Activated T-cell treated with anti-CD3 and anti-CD28 coated beads for 1 hour (primary cell): ENCODE results near the gene PIGP.
"Not testable (repeated sequence)": the region's sequence is repeated elsewhere in the genome, so short reads cannot be mapped to it uniquely, and the experiment has no call there.

Experiments
- DNase-seq: peaks from one replicate; pipeline ENCODE4 v3.0.0-alpha.2; 2020; ENCODE audit warnings: low read depth

The PIGP gene

DNA sequence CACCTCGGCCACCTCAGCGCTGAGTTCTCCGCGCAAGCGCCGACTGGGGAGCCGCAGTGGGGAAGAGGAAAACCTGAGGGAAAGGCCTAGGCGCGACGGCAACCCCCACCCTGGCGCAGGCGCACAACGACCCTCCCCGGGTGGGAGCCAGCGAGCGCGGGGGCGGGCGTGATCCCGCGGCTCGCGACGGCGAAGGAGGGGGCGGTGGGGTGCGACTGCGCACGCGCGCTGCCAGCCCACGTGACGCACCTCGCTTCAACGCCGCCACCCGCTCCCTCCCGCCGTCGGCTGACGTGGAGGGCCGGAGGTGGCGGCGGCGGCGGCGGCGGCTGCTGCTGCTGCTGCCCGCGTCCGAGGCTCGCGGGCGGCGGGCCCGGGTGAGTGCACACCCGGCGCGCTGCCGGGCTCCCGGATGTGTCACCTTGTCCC lies at the start of gene PIGP, which contains the start of gene TTC3:
PIGP (minus strand) TSS at position 84 of the 429 bp plus-strand sequence. CDS start 556 bp downstream, outside the sequence.
TTC3 (plus strand) TSS at position 267 of the 429 bp plus-strand sequence. CDS start 14,004 bp downstream, outside the sequence.
- DNase-seq: peak; percentile 95

DNA sequence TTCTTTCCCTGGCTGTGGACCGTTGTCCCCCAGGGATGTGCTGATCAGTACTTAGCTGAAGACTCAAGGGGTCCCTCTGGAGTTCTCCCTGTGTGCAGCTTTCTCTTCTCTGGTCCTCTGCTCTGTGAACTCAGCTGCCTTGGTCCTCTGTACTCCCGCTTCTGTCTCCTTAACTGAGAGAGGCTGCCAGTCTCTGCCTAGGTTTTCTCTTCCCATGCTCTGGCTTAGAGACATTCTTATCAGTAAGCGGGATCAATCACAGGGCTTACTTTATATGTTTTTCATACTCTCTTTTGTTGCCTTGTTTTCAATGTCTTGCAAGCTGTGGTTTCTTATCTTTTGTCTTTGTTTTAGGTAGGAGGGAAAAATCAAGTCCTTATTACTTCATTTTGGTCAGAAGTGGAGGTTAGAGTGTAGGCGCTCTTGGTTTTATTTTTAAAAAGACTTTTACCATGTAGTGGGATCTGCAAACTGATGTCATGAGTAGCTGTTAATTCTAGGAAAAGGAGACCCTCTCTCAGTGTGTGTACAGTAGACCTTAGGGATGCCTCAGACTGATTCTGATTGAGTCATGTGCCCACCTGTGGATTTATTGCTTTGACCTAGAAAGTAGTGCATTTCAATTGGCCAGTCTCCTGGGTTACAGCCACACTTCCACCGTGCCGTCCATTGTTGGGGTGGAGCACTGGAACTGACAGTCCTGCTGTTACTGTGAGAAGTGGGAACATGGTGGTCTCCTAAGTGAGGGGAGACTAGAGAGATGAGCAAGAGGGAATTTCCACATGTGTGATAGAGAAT lies 46.7 kb upstream of the PIGP start:
- DNase-seq: no peak

DNA sequence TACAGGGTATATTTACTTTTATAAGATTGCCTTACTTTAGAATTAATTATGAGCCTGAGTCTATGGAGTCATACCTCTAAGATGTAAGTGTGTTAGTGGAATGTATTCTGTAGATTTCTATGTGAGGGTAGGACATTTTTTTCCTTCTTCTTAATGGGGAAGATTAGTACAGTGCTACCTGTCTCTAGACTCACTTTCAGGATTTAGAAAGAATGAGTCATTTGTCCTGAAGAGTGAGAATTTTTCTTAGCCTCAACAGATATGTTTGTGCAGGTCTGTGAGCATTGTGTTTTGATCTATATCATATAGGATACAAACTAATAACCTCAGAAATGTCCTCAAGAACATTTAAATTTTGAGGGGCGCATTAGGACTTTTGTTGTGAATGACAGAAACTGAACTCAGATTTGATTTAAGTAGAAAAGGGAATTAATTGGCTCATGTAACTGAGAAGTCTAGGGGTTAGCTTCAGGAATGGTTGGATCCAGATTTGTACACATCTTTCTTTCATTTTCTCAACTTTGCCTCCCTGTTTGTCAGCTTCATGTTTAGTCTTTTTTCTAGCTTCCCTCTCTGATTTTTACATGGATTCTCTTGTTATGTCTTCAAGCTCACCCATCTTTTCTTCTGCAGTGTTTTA lies 45.4 kb upstream of the PIGP start:
- DNase-seq: no peak

DNA sequence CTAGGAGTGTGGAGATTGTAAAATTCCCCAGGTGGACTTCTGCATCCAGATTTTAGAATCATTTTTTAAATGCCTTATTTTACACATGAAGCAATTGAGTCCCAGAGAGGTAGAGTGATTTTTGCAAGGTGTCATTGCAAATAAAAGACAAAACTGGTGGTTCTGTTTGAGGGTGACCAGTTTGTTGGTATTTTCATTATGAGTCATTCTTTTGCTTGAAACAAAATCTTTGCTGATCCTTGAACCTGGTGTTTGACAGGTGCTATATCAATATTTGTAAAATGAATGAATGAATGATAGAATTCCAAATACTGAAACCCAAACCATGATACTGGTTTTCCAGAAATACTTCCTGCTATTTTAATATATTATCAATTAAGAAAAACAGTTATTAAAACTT lies 44.3 kb upstream of the PIGP start:
- no peak for DNase-seq

DNA sequence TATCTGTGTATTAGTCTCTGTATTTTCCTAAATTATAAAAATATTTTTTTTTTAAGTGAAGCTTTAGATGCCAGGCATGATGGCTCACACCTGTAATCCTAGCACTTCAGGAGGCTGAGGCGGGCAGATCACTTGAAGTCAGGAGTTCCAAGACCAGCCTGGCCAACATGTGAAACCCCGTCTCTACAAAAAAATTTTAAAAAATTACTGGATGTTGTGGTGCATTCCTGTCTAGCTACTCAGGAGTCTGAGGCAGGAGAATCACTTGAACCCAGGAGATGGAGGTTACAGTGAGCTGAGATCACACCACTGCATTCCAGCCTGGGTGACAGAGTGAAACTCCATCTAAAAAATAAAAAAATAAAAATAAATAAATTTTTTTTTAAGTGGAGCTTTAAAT lies 43.6 kb upstream of the PIGP start:
- DNase-seq: not testable (repeated sequence)

DNA sequence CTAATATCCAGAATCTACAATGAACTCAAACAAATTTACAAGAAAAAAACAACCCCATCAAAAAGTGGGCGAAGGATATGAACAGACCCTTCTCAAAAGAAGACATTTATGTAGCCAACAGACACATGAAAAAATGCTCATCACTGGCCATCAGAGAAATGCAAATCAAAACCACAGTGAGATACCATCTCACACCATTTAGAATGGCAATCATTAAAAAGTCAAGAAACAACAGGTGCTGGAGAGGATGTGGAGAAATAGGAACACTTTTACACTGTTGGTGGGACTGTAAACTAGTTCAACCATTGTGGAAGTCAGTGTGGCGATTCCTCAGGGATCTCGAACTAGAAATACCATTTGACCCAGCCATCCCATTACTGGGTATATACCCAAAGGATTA lies 41.4 kb upstream of the PIGP start:
- not testable (repeated sequence) for DNase-seq

DNA sequence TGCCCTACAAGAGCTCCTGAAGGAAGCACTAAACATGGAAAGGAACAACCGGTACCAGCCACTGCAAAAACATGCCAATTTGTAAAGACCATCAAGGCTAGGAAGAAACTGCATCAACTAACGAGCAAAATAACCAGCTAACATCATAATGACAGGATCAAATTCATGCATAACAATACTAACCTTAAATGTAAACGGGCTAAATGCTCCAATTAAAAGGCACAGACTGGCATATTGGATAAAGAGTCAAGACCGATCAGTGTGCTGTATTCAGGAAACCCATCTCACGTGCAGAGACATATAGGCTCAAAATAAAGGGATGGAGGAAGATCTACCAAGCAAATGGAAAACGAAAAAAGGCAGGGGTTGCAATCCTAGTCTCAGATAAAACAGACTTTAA lies 38.2 kb upstream of the PIGP start:
- not testable (repeated sequence) for DNase-seq

DNA sequence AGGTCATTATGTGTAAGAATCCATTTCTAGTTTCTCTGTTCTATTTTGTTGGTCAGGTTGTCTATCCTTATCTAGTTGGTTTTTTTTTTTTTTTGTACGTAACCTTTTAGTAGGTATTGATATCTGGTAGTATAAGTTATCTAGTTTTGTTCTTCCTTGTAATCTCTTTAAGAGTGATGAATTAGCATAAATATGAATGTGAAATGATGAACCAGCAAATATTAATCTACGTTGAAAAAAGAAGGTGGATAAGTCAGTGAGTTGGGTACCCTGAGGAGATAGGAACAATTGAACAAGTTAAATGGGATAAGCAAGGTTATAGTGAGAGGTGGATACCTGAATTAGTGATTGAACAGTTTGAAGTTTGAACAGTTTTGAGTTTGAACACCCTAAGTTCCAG lies 34.1 kb upstream of the PIGP start:
- no peak for DNase-seq

DNA sequence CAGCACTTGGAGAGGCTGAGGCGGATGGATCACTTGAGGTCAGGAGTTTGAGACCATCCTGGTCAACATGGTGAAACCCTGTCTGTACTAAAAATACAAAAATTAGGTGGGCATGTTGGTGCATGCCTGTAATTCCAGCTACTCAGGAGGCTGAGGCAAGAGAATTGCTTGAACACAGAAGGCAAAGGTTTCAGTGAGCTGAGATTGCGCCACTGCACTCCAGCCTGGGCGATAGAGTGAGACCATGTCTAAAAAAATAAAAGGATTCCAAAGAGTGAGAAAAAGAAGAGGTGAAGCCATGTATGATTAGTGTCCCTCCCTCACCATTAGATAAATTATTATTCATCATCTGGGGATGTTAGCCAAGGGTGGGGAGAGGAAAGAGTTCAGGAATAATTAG lies 29.9 kb upstream of the PIGP start:
- DNase-seq: not testable (repeated sequence)

DNA sequence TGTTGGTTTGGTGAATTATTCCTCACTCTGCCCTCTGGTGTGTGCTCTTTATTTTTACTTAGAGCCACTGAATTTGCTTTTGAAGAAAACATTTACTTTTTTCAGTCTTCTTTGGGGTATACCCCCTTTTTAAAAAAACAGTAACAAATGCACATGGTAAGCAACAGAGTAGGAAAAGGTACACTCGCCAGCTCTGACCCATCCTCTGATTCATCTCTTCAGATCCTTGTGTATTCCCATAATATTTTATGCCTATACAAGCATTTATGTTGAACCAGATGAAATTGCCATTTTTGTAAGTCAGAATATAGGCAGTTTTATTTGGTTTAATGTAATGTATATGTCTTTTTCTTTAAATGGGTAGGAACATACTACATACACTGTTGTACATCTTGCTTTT lies 28.5 kb upstream of the PIGP start:
- no peak for DNase-seq

DNA sequence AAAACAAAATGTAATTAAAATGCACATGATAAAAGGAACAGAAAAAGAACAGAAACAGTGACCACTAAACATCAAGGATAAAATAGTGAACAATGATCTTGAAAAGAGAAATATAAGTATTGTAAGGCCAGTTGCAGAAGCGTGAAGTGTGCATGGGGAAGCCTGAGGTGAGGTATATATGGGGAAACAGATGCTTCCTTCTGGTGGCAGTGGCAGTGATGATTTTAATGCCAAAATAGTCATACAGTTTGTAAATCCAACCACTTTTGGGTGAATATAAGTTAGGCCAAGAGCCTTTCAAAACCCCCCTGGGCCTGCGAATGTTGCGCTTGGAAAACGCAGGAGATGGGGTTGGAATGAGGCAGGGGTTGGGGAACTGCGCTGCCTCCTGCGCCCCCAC lies 27.4 kb upstream of the PIGP start:
- no peak for DNase-seq

DNA sequence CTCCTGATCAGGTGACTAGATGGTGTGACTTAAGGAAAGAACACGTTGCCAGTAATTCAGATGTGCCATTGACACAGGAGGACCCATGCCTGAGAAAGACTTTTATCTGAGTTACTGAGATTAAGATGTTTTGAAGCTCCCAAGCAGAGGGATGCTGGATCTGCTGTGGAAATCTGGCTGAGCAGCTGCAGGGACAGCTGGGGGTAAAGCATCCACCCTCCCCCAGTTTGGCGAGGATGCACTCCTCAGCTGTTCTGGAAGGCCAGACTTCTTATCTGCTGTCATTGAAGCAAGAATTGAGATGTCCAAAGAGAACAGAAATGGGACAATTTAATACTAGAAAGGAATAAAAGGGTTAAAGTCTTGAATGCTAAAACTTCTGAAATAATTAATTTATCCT lies 25.9 kb upstream of the PIGP start:
- no peak for DNase-seq

DNA sequence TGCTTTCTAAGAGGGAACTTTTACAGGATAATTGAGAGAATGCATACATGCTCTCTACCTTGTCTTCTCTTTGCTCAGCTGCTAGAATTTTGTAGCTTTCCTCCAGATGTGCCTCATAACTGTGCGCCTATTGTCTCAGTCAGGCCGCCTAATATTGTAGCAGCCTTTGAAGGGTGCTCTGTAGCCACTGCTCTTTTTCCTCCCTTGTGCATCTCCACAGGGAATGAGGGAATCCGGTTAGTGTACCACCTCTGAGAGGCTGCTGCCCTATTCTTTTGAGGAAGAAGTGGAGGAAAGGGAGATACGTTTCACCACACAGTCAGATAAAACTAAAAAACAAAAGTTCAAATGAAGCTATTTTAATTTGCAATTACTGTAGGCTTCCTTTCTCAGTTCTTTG lies 22.9 kb upstream of the PIGP start:
- DNase-seq: no peak

DNA sequence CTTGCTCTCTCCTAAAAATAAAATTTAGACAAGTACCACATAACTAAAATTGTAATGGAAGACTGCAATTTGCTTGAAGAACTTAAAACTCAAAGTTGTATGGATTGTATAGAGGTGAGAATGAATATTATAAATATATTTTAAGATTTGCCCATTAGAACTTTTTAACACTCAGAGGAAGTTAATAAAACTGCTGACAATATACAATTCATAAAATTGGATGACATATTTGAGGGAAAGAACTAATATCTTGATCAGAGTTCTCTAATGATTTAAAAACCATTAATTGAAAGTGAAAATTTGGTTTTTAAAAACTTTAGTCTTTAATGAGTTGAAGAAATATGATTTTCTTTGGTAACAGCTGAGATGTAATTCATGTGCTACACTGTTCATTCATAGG lies 21.1 kb upstream of the PIGP start:
- no peak for DNase-seq

DNA sequence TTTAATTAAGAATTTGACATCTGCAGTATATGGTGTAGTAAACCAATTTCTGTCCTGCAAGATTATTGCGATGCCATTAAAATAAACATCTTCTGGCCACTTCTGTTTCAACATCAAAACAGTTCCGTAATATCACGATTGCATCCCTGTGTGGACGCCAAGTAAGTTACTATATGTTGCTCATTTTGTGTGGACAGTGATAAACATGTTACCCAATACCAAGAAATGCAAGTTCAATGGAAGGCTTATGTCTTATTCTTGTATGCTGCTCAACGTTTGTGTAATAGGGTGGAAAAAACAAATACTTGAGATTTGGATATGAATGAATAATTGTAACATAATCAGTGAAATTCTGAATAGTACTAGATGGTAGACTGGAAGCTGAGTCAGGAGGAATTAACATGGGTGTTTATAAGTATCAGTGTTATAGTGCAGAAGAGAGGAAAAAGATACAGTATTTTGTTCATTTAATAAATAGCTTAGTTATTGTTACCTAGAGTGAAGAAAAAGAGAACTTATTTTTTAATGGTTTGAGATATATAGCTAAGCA lies 15.4 kb upstream of the PIGP start:
- DNase-seq: no peak

DNA sequence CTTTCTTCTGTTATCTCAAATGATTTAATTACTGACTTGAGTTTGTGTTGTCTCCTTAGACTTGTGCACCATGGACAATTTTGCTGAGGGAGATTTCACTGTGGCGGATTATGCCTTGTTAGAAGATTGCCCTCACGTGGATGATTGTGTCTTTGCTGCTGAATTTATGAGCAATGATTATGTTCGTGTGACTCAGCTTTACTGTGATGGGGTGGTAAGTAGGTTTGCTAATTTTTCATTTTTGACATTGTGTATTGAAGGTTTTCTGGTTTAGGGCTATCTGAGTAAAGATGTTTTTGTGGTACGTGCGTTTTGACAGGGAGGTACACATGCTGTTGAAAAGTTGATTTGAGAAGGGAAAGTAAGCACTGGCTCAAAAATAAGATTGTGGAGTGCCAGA lies 14.3 kb upstream of the PIGP start:
- DNase-seq: no peak

DNA sequence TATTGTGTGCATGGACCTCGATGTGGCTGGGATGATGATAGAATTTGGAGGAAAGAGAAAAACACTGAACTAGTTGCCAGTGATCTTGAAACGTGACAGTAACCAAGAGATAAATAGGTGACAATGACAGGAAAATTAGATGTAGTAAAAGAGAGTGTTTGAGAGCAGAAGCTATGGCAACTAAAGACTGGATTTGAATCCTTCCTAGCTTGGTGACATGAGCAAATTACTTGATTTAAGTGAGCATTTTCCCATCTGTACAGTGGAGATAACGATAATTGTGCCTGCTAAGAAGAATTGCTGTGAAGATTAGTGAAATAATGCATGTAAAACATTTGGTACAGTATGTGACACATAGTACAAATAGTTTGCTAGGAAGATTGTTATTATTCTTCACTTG lies 12.9 kb upstream of the PIGP start:
- no peak for DNase-seq

DNA sequence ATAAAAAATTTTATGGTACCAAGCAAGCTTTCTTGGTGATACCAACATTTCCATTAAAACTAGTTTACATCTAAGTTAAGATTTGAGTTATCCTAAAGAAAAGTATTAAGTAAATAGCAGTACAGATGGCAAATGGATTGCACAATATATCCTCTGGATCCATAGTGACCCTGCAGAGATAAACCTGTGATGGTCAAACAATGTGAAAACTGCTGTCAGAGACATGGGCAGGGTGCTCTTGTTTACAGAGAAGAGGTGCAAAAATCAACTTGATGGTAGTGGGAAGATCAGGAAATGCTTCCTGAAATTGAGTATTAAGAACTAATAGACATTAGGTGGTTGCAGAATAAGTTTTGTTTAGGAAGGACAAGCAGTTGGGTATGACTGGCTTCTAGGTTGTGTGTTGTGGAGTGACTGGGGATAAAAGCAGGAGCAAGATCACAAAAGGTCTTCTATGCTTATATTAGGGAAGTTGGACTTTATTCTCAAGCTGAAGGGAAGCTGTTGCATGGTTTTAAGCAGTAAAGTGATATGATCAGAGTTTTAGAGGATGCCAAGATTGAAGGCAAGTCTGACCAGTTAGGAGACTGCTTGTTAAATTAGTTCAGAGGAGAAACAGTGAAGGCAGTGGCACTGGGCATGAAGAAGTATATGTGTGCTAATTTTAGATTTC lies 10.1 kb upstream of the PIGP start:
- no peak for DNase-seq

DNA sequence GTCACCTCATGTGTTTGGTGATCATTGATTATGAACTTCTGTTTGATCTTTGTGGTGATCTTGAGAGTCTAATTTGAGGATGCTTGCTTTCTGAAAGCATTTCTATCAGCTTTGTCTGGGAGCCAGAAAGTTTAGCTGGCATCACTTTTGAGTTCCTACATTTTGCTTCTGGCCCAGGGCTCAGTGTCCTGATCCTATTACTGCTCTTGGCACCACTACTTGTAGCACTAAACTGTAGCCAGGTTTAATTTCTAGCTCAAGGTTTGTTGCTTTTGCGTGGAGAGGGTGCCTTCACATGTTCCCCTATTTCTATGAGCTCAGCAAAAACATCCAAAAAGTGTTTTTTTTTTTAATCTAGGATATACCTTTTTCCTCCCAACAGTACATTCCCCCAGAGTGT lies 9.5 kb upstream of the PIGP start:
- DNase-seq: no peak

DNA sequence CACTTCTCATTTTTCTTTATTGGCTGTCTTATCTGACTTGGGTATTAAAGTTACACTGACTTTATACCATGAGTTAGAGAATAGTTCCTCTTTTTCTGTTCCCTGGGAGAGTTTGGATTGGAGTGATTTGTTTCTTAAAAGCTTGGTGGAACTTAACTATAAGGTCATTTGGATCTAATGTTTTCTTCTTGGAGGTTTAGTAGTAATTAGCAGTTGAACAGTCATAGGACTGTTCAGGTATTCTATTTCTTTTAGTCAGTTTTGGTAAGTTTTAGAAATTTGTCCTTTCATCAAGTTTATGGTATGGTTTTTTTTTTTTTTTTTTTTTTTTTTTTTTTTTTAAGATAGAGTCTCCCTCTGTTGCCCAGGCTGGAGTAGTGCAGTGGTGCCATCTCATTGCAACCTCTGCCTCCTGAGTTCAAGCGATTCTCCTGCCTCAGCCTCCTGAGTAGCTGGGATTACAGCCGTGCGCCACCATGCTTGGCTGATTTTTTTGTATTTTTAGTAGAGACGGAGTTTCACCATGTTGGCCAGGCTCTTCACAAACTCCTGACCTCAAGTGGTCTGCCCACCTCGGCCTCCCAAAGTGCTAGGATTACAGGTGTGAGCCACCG lies 6.4 kb upstream of the PIGP start:
- DNase-seq: no peak

DNA sequence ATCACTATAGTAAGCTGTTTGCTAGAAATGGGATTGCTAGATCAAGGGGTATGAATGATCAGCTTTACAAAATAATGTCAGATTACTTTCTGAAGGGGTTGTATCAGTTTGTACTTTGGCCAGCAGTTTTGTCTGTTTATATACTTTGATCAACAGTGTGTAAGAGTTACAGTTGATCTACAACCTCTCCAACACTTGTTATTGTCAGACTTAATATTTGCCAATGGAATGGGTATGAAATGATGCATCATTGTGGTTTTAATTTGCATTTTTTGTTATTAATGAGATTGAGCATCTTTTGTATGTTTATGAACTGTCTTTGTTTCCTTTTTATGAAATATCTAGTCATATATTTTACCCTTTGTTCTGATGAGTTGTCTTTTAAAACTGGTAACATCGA lies 4.5 kb upstream of the PIGP start:
- DNase-seq: no peak

DNA sequence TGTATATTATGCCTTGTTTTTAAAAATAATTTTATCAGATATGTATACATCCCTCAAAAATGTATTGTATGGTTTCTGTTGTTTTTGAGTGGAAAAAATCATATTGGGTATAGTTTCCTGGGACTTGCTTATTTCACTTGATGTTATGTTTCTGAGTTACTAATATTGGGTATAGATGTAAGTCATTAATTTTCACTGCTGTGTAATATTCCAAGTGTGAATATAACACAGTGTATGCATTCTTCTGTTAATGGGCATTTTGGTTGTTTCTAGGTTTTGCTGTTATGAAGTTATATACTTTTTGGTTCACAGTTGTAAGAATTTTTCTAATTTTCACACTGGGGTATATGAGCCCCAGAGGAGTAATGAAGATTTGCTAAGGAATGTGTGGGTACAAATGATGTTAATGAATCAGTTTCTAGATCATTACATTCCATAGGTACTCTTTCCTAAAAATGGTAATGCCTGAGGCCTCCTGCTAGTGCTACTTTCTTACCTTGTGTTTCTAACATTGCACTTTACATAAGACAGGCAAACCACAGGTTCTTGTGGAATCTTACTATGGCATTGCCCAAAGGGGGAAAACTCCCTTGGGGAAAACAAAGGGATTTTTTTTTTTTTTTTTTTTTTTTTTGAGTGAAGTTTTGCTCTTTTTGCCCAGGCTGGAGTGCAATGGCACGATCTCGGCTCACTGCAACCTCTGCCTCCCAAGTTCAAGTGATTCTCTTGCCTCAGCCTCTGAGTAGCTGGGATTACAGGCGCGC lies 3.4 kb upstream of the PIGP start:
- no peak for DNase-seq
